Common myeloid progenitor, CD34-positive (primary cell): ENCODE results near the gene AK4.

Experiments used
- CTCF ChIA-PET: fragments of 350-600 bp; sonication (Branson Sonifier 250); formaldehyde crosslinking; loops from one replicate; lab custom pipeline; 2021; ENCODE audit warnings: antibody characterized with exemption; lab: Charles Lee
- POLR2A ChIA-PET: fragments of 350-600 bp; sonication (Branson Sonifier 250); formaldehyde crosslinking; loops from one replicate; lab custom pipeline; 2021; ENCODE audit warnings: antibody characterized with exemption; lab: Charles Lee
- DNase-seq, 3 donors: peaks; one replicate each; pipeline versions ENCODE4 v3.0.0 to v3.0.0-alpha.2; 2013
- H3K27ac ChIP-seq, 2 experiments: 1 replicate in 1 of 2; 2 replicates in 1 of 2; pipeline ENCODE4 v1.7.0; 2013; ENCODE audit warnings: inconsistent platforms in 2 of 2, low read length in 2 of 2, mild to moderate bottlenecking in 2 of 2, low read depth in 1 of 2, moderate library complexity in 1 of 2; ENCODE audit not compliant: severe bottlenecking in 2 of 2, insufficient read depth in 1 of 2, poor library complexity in 1 of 2
- H3K27me3 ChIP-seq, 5 experiments: replicated peaks in 2 of 5; 1 replicate in 3 of 5; 2 replicates in 2 of 5; pipeline versions ENCODE4 v1.6.1 to v1.7.0; 2013; ENCODE audit warnings: low read length in 4 of 5, mild to moderate bottlenecking in 2 of 5, moderate library complexity in 2 of 5, inconsistent platforms in 1 of 5; ENCODE audit not compliant: insufficient read depth in 5 of 5, control insufficient read depth in 4 of 5
- H3K36me3 ChIP-seq, 4 experiments: 1 replicate in 2 of 4; 2 replicates in 2 of 4; pipeline versions ENCODE4 v1.6.1 to v1.7.0; 2013; ENCODE audit warnings: low read length in 3 of 4, control low read depth in 1 of 4, mild to moderate bottlenecking in 1 of 4; ENCODE audit not compliant: control insufficient read depth in 4 of 4, insufficient read depth in 4 of 4
- H3K4me1 ChIP-seq, 4 experiments: 1 replicate in 3 of 4; 2 replicates in 1 of 4; pipeline versions ENCODE4 v1.6.1 to v1.7.1; 2013; ENCODE audit warnings: low read length in 3 of 4, mild to moderate bottlenecking in 3 of 4, control low read depth in 1 of 4, inconsistent platforms in 1 of 4, moderate library complexity in 1 of 4; ENCODE audit not compliant: control insufficient read depth in 4 of 4, insufficient read depth in 4 of 4; ENCODE audit errors: control extremely low read depth in 1 of 4
- H3K4me3 ChIP-seq, 7 experiments: 1 replicate in 4 of 7; 2 replicates in 3 of 7; pipeline versions ENCODE4 v1.5.1 to v1.7.0; 2013; ENCODE audit warnings: mild to moderate bottlenecking in 7 of 7, low read length in 6 of 7, moderate library complexity in 6 of 7, inconsistent platforms in 2 of 7, low read depth in 2 of 7, control low read depth in 1 of 7; ENCODE audit not compliant: insufficient read depth in 4 of 7, control insufficient read depth in 1 of 7; ENCODE audit errors: extremely low read depth in 1 of 7
- H3K9me3 ChIP-seq, 5 experiments: 1 replicate in 4 of 5; 2 replicates in 1 of 5; pipeline versions ENCODE4 v1.6.1 to v1.7.1; 2013; ENCODE audit warnings: low read length in 4 of 5, mild to moderate bottlenecking in 2 of 5, inconsistent platforms in 1 of 5, low read depth in 1 of 5, moderate library complexity in 1 of 5; ENCODE audit not compliant: control insufficient read depth in 4 of 5, insufficient read depth in 2 of 5; ENCODE audit errors: control extremely low read depth in 1 of 5
- WGBS: methylation state at CpG from one replicate; pipeline ENCODE4 v1.1.5; 2013; ENCODE audit not compliant: insufficient coverage; 5-methylcytosine and 5-hydroxymethylcytosine counted together

The AK4 gene

DNA sequence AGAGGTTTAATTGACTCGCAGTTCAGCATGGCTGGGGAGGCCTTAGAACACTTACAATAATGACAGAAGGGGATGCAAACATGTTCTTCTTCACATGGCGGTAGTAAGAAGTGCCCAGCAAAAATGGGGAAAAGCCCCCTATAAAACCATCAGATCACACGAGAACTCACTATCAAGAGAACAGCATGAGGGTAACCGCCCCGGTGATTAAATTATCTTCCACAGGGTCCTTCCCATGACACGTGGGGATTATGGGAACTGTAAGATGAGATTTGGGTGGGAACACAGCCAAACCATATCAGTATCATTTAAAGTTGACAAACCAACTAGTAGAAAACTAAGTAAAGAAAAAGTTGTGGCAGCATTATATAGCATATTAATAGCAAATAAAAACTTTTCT is 90.0 kb downstream of the AK4 start:
- Histone ChIP-seq H3K36me3 (no peaks in the 10 kb centered on the region), H3K27me3 (no peaks in the 10 kb centered on the region), H3K9me3 (no peaks in the 10 kb centered on the region), H3K27ac (no peak overlapping the region), H3K4me1 (peaks cover 0 to 23% (median 10%) of the 10 kb centered on the region in 4 experiments), H3K4me3 (no peak overlapping the region)
- CTCF ChIA-PET = interaction anchor here (0.7 to 1.5 kb wide), 3 partner anchors 9 to 22 kb away, joined by 3 to 4 read pairs (median 4); no protein-coding TSS in a partner anchor
- 100% methylated on average over 1 of the region's 6 CpGs for WGBS
- no peak for DNase-seq
- POLR2A ChIA-PET = no interaction called here

DNA sequence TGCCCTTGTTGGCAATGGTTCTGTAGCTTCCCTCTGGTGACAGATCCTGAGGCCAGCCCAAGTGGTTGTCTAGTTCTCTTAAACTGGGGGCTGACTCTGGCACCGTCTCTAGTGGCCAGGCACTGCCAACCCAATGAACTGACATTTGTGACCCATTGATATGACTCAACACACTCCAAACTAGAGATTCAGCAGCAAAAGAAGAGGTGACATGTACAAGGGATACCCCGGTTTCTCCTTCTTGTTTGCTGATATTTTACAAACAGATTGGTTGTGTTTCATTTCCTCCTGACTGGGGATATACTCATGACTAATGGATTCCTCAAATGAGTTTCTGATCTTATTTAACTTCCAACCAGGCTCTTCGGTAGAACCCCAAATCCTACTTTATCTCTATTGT is 95.5 kb downstream of the AK4 start:
- Histone ChIP-seq H3K4me3 (no peak overlapping the region), H3K36me3 (no peaks in the 10 kb centered on the region), H3K27me3 (no peaks in the 10 kb centered on the region), H3K9me3 (no peaks in the 10 kb centered on the region), H3K27ac (no peak overlapping the region), H3K4me1 (no peaks in the 10 kb centered on the region)
- ChIA-PET CTCF (no interaction called here), POLR2A (no interaction called here)
- DNase-seq = no peak
- WGBS = 100% methylated on average over 2 of the region's 3 CpGs

DNA sequence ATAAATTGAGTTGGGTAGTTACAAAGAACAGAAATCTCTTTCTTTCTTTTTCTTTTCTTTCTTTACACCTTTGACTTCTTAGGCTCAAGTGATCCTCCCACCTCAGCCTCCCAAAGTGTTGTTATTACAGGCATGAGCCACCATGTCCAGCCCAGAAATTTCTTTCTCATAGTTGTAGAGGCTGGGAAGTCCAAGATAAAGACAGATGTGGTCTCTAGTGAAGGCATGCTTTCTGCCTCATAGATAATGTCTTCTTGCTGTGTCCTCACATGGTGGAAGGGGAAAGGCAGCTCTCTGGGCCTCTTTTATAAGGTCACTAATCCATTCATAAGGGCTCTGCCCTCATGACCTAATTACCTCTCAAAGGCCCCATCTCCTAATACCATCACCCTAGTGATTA is 97.3 kb downstream of the AK4 start:
- CTCF ChIA-PET = interaction anchor here (0.6 kb wide), 1 partner anchor 24 kb away, joined by 3 read pairs; no protein-coding TSS in a partner anchor
- no peak for DNase-seq
- no peak overlapping the region for H3K27ac ChIP-seq

DNA sequence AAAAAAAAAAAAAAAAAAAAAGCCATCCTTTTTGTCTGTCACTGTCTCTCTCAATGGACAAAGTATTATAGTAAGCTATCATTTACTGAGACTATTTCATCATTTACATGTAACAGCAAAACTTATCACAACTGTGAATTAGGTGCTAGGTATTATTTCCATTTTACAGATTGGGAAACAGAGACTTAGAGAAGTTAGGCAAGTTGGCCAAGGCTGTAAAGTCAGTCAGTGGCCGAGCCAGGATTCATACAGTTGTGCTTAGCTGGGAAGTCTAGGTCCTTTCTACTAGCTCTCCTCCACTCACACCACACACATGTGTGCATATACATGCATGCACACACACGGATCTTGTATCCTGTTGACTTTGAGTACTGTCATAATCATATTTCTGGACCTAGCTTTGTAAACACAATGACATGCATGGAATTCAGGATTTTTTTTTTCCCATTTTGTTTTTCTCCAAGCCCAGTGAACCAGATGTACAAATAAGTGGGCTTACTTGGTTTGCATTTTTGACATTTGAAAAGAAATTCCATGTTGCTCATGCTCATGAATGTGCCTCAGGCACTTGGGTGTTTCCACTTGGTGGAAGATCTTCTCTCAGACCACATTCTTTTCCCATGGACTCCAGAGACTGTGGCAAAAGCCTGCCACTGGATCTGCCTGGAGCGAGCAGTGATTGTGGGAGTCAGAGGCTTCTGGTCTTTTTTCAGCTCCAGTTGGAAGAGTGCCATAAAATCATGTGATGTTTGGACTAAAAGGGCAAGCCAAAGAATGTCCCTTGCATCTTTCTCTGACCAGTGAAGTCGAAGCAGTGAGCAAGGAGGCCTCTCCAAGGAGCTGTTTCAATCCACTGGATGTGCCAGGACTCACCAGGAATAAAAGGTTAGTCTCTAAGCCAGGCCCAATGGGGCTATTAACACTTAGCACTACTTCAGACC is 99.7 kb downstream of the AK4 start:
- Histone ChIP-seq H3K4me3 (no peak overlapping the region), H3K4me1 (no peaks in the 10 kb centered on the region), H3K27ac (no peak overlapping the region), H3K36me3 (no peaks in the 10 kb centered on the region), H3K27me3 (no peaks in the 10 kb centered on the region), H3K9me3 (no peaks in the 10 kb centered on the region)
- no peak for DNase-seq
- POLR2A ChIA-PET = no interaction called here
- CTCF ChIA-PET = interaction anchor here (1.4 to 2.1 kb wide), 2 partner anchors 9 to 11 kb away, joined by 4 to 9 read pairs; no protein-coding TSS in a partner anchor
- 98% methylated on average over 4 of the region's 4 CpGs for WGBS

More for the DNA sequence above, 97.3 kb downstream of the AK4 start:
- H3K4me1 ChIP-seq = no peaks in the 10 kb centered on the region
- no peaks in the 10 kb centered on the region for H3K9me3 ChIP-seq
- POLR2A ChIA-PET = no interaction called here
- H3K27me3 ChIP-seq = no peaks in the 10 kb centered on the region
- H3K4me3 ChIP-seq = no peak overlapping the region
- no peaks in the 10 kb centered on the region for H3K36me3 ChIP-seq

DNA sequence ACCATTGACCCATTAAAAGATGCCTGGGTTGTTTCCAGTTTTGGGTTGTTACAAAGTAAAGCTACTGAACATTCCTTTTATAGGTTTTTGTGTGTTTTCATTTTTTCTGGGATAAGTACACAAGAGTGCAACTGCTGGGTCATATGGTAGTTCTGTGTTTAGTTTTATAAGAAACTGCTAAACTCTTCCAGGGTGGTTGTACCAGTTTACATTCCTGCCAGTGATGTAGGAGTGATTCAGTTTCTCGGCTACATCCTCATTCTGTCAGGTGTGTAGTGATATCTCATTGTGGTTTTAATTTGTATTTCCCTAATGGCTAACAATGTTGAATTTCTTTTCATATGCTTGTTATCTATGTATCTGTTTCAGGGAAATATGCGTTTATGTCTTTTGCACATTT is 102.8 kb downstream of the AK4 start:
- no peak overlapping the region for H3K27ac ChIP-seq
- CTCF ChIA-PET = no interaction called here
- WGBS = 83% methylated on average over 1 of the region's 2 CpGs

DNA sequence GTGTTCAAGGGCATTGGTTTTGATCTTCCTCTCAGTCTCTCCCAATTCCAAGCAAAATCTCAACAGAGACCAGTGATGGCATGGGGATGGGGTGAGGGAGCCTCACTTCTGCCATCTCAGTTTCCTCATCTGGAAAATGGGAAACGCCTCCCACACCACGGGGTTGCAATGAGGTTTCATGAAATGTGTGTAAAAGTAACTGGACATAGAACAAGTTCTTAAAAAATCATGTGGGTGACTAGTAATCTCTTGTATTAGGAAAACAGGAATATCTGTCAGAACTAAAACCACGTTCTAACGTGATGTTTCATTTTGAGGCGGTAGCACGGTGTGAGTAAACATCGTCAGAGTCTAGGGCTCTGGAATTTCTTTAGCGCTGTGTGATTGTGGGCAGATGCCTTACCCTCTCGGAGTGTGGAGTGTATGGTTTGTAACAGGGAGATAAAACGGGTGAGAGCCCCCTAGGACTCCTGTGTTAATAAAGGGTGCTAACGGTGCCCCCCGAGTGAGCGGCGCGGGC is 105.9 kb downstream of the AK4 start:
- Histone ChIP-seq H3K4me1 (peaks cover 7 to 27% (median 18%) of the 10 kb centered on the region in 4 experiments), H3K36me3 (no peaks in the 10 kb centered on the region), H3K9me3 (no peaks in the 10 kb centered on the region), H3K27me3 (no peaks in the 10 kb centered on the region), H3K4me3 (peak overlapping the region; percentile 50 to 90 (median 76)), H3K27ac (peak overlapping the region; percentile 25 to 77)
- WGBS = 0% methylated on average over 10 of the region's 15 CpGs
- ChIA-PET CTCF (interaction anchor here (0.7 to 1.7 kb wide), 9 partner anchors 9 to 205 kb away, joined by 3 to 8 read pairs (median 3); no protein-coding TSS in a partner anchor), POLR2A (interaction anchor here (0.8 to 1.3 kb wide), 3 partner anchors 11 to 132 kb away, joined by 3 to 5 read pairs (median 4); no protein-coding TSS in a partner anchor)
- no peak for DNase-seq

More for the DNA sequence above, 102.8 kb downstream of the AK4 start:
- no peaks in the 10 kb centered on the region for H3K27me3 ChIP-seq
- DNase-seq = no peak
- no peak overlapping the region for H3K4me3 ChIP-seq
- no peaks in the 10 kb centered on the region for H3K36me3 ChIP-seq
- POLR2A ChIA-PET = interaction anchor here (0.6 kb wide), 1 partner anchor 121 kb away, joined by 3 read pairs; no protein-coding TSS in a partner anchor
- peaks cover 7 to 18% (median 15%) of the 10 kb centered on the region in 4 experiments for H3K4me1 ChIP-seq
- no peaks in the 10 kb centered on the region for H3K9me3 ChIP-seq
